NCI-H524 (cell line): ENCODE measurements around the gene MED8.
A peak's percentile ranks its signal among the peaks of the same experiment; 100 is the strongest.
"Not testable (repeated sequence)": the region's sequence is repeated elsewhere in the genome, so short reads cannot be mapped to it uniquely, and the experiment has no call there.

Experiments
- DNase-seq, 2 experiments: peaks; one replicate each; lab custom pipeline; 2025; lab: John Stamatoyannopoulos, UW

MED8 gene

GRCh38 chr1:43383449-43383848 lies 6.2 kb downstream of the MED8 start:
- DNase-seq = peak in 1 of 2 experiments; percentile 41

DNA sequence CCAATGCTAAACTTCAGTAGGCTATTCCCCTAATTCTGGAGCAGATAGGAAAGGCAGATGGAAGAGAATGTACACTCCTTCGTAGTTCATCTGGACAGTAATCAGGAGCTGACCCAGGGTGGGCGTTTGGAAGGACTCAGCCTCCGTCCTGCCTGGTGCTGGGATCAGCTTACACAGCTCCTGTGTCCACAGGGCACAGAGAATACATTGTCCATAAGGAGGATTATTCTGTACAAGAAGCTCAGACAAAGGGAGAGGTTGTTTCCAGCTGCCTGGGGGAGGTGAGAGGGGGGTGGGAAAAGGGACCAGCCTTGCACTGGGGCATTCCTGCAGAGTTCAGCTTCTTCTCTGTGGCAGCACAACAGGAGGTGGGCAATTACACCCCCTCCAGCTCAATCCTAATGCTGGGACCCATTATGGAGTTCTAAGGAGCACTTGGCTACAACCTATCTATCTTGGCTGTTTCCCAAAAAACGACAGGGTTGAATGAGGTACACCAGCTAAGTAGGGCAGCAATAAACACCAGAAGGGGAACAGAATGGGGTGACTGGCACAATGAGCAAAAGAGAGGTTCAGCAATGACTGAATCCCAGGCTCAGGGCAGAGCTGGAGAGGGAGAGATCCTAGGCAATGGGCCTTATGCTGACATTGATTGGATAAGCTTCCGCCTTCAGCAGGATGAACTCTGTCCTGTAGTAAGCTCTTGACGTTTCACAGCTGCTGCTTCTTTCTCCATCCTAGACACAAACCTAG lies 7.4 kb downstream of the MED8 start:
- DNase-seq = no peak

DNA sequence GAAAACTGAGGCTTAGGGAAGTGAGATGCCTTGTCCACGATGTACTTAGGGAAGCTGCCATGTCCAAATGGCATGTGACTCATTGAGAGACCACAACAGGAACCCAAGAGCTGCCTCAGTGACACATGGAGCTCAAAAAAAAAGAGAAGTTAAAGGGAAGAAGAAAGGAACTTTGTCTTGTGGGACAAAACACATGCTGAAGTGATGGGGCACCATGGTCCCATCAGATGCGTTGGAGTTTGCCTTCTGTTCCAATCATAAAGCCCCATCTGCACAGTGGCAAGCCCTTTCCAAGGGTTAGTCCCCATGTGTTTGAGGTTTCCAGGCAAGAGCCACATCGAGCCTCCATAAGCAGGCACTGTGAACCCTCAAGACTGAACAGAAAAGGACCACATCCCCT lies 8.0 kb downstream of the MED8 start:
- DNase-seq = no peak

- DNase-seq = no peak
Observed at GRCh38 chr1:43379476-43379875, 10.1 kb downstream of the MED8 start.

DNA sequence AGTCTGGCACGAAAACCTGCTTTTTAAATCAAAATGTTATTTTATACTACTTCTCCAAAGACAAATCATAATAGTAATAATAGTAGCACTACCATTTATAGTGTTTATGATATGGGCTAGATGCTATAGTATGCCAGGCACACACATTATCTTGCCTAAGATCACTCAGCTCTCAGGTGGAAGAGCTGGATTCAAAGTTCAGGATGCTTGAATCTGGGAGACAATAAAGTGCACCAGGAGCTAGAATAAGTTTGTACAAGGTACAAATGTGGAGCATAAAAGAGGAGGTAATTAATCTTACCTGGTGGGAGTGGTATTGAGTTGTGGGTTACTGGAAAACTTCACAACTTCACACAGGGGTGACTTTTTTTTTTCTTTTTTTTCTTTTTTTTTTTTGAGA lies 11.8 kb downstream of the MED8 start:
- DNase-seq = no peak

GRCh38 chr1:43376723-43377235 lies 12.8 kb downstream of the MED8 start:
- no peak for DNase-seq

DNA sequence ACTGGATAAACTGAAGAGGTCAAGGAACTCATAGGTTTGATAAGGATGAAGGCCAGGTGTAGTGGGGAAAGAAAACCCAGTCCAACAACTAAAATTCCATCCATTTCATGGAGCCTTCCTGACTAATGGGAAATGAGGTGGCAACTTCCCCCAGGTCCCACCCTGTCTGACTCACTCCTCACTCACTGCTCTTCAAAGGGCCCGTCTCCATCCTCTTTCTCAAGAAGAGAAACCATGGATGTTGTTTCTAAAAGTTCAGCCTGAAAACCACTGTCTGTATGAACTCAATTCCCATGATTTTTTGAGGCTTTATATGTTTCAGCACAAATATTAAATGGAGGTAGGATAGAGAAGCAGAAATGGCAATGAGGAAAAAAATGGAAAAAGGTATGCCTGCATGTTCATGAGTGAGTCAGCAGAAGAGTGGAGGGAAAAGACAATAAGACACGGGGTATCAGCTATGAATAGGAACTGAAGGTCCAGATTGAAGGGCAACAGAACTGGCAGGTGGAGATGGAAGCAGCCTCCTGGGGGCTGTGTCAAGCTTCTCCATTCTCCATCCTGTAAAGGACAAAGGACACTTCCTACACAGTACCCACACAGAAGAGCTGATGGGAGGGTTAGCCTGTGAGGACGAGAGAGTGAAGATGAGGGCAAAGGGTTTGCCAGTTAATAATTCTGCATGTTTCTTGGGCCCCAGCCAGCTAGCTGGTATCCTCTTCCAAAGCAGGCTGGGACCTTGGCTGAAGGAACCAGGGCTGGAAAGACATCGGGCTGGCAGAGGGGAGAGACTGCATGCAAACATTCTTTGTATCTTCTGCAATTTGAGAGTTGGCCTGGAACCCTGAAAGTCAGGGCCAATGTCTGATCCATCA lies 16.3 kb downstream of the MED8 start:
- DNase-seq = no peak

DNA sequence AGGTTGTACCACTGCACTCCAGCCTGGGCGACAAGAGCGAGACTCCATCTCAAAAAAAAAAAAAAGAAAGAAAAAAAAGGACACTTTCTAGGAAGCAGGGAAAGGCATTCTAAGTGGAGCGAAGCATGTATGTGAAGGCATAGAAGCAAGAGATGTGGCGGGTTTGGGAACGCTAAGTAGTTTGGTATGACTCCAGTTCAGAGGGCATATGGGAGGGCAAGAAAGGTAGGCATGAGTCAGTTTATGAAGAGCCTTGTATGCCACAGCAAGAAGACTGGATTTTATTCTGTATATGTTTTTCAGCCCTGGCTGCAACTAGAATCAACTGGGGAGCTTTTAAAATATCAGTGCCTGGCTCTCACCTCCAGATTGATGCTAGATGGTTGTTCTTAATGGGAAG lies 17.4 kb downstream of the MED8 start:
- no peak for DNase-seq

DNA sequence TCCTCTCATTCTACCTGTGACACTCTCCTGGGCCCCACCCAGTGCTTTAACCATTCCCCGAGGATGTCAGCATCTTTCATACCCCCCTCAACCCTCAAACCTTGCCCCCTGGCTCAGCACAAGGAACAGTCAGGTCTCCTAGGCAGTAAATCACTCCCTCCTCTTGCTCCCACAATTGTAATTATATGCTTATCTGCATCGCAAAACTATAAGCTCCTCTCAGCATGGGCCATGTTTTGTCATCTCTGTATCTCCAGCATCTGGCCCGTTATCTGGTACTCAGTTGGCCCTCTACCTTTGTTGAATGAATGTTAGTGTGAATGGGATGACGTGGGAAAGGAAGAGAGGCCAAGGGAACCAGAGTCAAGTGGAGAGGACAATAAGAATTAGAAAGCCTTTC lies 19.0 kb downstream of the MED8 start:
- no peak for DNase-seq

DNA sequence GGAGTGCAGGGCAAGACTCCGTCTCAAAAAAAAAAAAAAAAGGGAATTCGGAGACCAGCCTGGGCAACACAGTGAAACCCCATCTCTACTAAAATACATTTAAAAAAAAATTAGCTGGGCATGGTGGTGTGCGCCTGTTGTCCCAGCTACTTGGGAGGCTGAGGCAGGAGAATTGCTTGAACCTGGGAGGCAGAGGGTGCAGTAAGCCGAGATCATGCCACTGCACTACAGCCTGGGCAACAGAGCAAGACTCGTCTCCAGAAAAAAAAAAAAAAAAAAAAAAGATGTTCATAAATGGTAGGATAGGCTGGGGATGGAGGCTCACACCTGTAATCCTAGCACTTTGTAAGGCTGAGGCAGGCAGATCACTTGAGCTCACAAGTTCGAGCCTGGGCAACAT lies 19.8 kb downstream of the MED8 start:
- not testable (repeated sequence) for DNase-seq

GRCh38 chr1:43368646-43369020 lies 21.0 kb downstream of the MED8 start:
- no peak for DNase-seq

- peak; percentile 71 to 82 for DNase-seq
Observed at GRCh38 chr1:43367904-43368645, 21.5 kb downstream of the MED8 start, which contains the start of gene ELOVL1. ELOVL1 (minus strand) TSS chr1:43368011; CDS start chr1:43365609, 2,402 bp downstream.

DNA sequence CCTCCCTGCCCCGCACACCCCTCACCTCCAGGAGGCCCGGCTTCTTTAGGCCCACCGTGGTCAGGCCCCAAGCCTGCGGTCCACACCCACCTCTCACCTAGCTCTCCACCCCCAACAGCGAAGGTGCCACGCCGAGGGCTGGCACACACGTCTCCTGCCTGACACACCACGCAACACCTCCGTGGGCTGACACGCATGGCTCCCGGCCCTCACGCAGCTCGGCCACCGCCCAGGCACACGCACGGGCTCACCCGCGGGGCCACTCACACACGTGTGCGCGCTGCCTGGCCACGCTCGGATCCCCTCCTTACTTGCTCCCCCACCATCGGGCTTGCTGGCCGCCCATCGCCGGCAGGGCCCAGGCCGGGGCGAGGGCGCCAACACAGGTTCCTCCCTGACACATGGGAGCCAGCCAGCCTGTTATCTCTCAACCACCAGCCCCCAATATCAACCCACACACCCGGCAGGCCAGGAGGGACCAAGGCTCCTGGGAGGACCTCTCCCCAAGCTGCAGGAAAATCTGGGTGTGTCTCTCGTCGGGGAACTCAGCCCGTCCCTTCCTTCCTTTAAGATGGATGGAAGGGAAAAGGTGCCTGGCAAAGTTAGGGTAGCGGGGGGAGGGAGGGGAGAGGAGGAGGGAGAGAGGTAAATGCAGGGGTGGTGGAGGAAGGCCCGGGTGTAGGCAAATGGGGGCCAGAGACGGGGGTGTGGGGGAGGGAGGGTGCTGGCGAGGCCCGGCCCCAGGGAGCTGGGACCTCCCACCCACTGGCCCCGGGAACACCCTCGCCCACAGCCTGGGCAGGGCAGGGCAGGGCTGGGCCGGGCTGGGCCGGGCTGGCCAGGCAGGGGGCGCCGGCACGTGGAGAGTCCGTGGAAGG lies 22.3 kb downstream of the MED8 start:
- no peak for DNase-seq

- DNase-seq = no peak
Observed at GRCh38 chr1:43366601-43367025, 23.0 kb downstream of the MED8 start.

DNA sequence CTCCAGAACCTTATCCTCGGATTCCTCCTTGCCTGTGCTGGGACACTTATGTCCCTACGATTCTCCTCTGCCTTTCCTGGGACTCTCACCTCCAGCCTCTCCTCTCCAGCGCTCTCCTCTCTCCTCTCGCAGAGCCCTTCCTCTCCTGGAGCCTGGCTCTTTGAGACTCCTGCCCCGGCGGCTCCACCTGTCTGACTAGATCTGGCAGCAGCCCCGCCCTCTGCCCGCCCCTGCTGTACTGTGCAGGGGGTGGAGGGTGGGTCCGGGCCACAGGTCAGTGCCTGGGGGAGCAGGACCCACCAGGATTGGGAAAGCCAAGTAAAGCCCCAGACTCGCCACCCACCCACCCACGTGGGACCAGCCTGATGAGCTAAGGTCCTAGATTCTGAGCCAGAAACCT lies 23.4 kb downstream of the MED8 start:
- DNase-seq = no peak

DNA sequence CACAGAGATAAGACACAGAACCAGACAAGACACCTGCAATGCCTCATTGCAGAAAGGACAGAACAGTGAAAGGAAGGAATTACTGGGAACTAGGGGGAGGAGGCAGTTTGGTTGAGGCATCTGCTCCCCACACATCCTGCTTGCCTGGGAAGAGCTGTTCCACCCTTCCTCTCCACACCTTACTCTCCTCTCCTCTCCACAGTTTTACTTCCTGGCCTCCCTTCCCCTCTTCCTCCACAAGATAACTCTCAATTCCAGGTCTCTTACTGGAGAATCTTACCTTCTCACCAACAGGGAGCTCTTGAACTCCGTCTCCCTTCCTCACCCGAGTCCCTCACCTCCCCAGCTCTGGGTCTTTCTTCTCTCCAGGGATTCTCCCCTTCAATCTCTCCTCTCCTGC lies 23.9 kb downstream of the MED8 start:
- DNase-seq = no peak

- DNase-seq = no peak
Observed at GRCh38 chr1:43363935-43364525, 25.6 kb downstream of the MED8 start.

- no peak for DNase-seq
Observed at GRCh38 chr1:43363283-43363934, 26.2 kb downstream of the MED8 start.

GRCh38 chr1:43360616-43361015 lies 29.0 kb downstream of the MED8 start:
- no peak for DNase-seq

GRCh38 chr1:43359696-43360095 lies 29.9 kb downstream of the MED8 start:
- no peak for DNase-seq
